Adrenal gland (tissue), 12 donors: Measurements from ENCODE around the gene NUP98. TPM values are rescaled to one million over a fixed set of nuclear protein-coding genes. Genes with fewer than 3 reads are reported as not detected.

Experiments used
- DNase-seq, 7 donors: peaks; one replicate each; pipeline ENCODE4 v3.0.0-alpha.2; 2019 to 2020
- H3K27ac ChIP-seq, 5 donors: fragments of 200-600 bp; sonication (generic) in 4 of 5; 1 replicate in 3 of 5; 2 replicates in 2 of 5; pipeline versions ENCODE4 v1.5.1 to v1.8.0; 2016 to 2020; ENCODE audit warnings: mild to moderate bottlenecking in 1 of 5
- H3K27me3 ChIP-seq: fragments of 200-600 bp; 2 replicates; pipeline ENCODE4 v1.8.0; 2021
- H3K36me3 ChIP-seq, 2 donors: fragments of 200-600 bp; replicated peaks in 1 of 2; 1 replicate in 1 of 2; 2 replicates in 1 of 2; pipeline versions ENCODE4 v1.5.1 to v1.8.0; 2018 to 2022
- H3K4me1 ChIP-seq, 2 donors: fragments of 200-600 bp; replicated peaks in 1 of 2; 1 replicate in 1 of 2; 2 replicates in 1 of 2; pipeline versions ENCODE4 v1.5.1 to v1.8.0; 2018 to 2021
- H3K4me3 ChIP-seq, 4 donors: fragments of 200-600 bp; sonication (generic) in 3 of 4; one replicate each; pipeline ENCODE4 v1.5.1; 2016 to 2018
- H3K9me3 ChIP-seq, 3 donors: fragments of 200-600 bp; sonication (generic) in 1 of 3; replicated peaks in 1 of 3; 1 replicate in 2 of 3; 2 replicates in 1 of 3; pipeline versions ENCODE4 v1.5.1 to v1.8.0; 2016 to 2021
- POLR2A ChIP-seq, 2 donors: fragments of 450-650 bp; IDR thresholded peaks; one replicate each; pipeline ENCODE4 v1.6.1; 2017; ENCODE audit warnings: antibody characterized with exemption in 2 of 2, mild to moderate bottlenecking in 2 of 2, moderate library complexity in 1 of 2
- WGBS, 4 donors: extraction: QIAGEN DNeasy Blood & Tissue Kit in 2 of 4; methylation state at CpG; one replicate each; pipeline versions ENCODE4 v1.1.5 to v1.1.7; 2013 to 2017; 5-methylcytosine and 5-hydroxymethylcytosine counted together
- intact Hi-C, 2 donors: fragments of 100-400 bp; cut with DNase I; formaldehyde crosslinking; loops; one replicate each; pipeline versions ENCODE4 v1.14.1 to v1.15.0; 2022 to 2023
- polyA plus RNA-seq, 3 donors: library from polyadenylated mRNA; stranded (reverse); fragments of 200-250 nt in 2 of 3; fragments of 350-450 nt in 1 of 3; fragmentation: Illumina TruSeq in 1 of 3; extraction: RNeasy Lipid Tissue Mini Kit (QIAGEN cat#74804) in 1 of 3; gene quantifications; one replicate each; pipeline ENCODE4 v1.2.3, GENCODE V29; 2013 to 2014
- total RNA-seq, 9 donors: library from RNA; depleted of rRNA in 4 of 9; stranded (reverse); fragments of >200 nt in 4 of 9; fragments of 120-200 nt in 1 of 9; fragmentation: NEBNext Ultra II Directional in 1 of 9; extraction: Animal tissue kit (Norgen Biotek cat#: 25700) in 1 of 9; gene quantifications; one replicate each; pipeline versions ENCODE4 v1.1.0 to v1.2.4, GENCODE V29; 2013 to 2023
- TF ChIP-seq, protein P1 (sequence below), 6 experiments: fragments of 450-650 bp in 4 of 6; fragments of 200-600 bp in 2 of 6; sonication (generic) in 1 of 6; IDR thresholded peaks; 1 replicate in 5 of 6; 2 replicates in 1 of 6; pipeline versions ENCODE4 v1.5.1 to v1.8.0; 2016 to 2021; ENCODE audit warnings: antibody characterized with exemption in 6 of 6, mild to moderate bottlenecking in 2 of 6, moderate library complexity in 1 of 6
- donor health status: healthy with polysubstance abuse.
- donor health status: Bipolar disorder and iron deficiency.
- donor health status: DM: yes; HTN: yes; CAD: no.
- donor health status: DM: no; HTN: no; CAD: no.
- donor health status: DM: no; HTN: no; CAD: no.
- donor health status: DM: yes; HTN: yes; CAD: no.

NUP98 gene
- total and polyA plus RNA-seq, 12 donors: 14.6 to 226 (median 56.9) TPM

GRCh38 chr11:3641701-3642070 lies 155.7 kb downstream of the NUP98 start, which contains the start of gene ART5:
Gene ART5 (minus strand): TSS chr11:3641992. CDS start chr11:3641862, 130 bp downstream.
- TF ChIP-seq POLR2A (IDR thresholded peaks at IDR 0.05): no peak
- TF ChIP-seq, protein P1, sequence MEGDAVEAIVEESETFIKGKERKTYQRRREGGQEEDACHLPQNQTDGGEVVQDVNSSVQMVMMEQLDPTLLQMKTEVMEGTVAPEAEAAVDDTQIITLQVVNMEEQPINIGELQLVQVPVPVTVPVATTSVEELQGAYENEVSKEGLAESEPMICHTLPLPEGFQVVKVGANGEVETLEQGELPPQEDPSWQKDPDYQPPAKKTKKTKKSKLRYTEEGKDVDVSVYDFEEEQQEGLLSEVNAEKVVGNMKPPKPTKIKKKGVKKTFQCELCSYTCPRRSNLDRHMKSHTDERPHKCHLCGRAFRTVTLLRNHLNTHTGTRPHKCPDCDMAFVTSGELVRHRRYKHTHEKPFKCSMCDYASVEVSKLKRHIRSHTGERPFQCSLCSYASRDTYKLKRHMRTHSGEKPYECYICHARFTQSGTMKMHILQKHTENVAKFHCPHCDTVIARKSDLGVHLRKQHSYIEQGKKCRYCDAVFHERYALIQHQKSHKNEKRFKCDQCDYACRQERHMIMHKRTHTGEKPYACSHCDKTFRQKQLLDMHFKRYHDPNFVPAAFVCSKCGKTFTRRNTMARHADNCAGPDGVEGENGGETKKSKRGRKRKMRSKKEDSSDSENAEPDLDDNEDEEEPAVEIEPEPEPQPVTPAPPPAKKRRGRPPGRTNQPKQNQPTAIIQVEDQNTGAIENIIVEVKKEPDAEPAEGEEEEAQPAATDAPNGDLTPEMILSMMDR (IDR thresholded peaks at IDR 0.05): no peak
- peaks cover 11 to 14% of the 10 kb centered on the region in 2 donors for H3K4me1 ChIP-seq
- intact Hi-C loops: no loop called here
- DNase-seq: no peak
- no peaks in the 10 kb centered on the region for H3K9me3 ChIP-seq
- no peaks in the 10 kb centered on the region for H3K27me3 ChIP-seq
- peak within 1 kb of the TSS in 1 of 5 donors; percentile 46 for H3K27ac ChIP-seq
- peak within 1 kb of the TSS in 2 of 4 donors; percentile 34 to 59 for H3K4me3 ChIP-seq
- H3K36me3 ChIP-seq: no peaks in the 10 kb centered on the region
- WGBS, 4 donors: 7 to 33% (median 16%) methylated on average over 1 to 21 of the region's 21 CpGs

GRCh38 chr11:3641191-3641590 lies 156.2 kb downstream of the NUP98 start:
- WGBS, 4 donors: 58 to 68% (median 63%) methylated on average over 5 to 8 of the region's 8 CpGs
- no peak for DNase-seq
- no peak for TF ChIP-seq POLR2A (IDR thresholded peaks at IDR 0.05)
- TF ChIP-seq, protein P1 (IDR thresholded peaks at IDR 0.05): no peak
- H3K27ac ChIP-seq: no peak overlapping the region
- H3K36me3 ChIP-seq: no peaks in the 10 kb centered on the region
- no peaks in the 10 kb centered on the region for H3K27me3 ChIP-seq
- no peak overlapping the region for H3K4me3 ChIP-seq
- intact Hi-C loops: no loop called here
- peaks cover 11 to 14% of the 10 kb centered on the region in 2 donors for H3K4me1 ChIP-seq
- no peaks in the 10 kb centered on the region for H3K9me3 ChIP-seq

DNA sequence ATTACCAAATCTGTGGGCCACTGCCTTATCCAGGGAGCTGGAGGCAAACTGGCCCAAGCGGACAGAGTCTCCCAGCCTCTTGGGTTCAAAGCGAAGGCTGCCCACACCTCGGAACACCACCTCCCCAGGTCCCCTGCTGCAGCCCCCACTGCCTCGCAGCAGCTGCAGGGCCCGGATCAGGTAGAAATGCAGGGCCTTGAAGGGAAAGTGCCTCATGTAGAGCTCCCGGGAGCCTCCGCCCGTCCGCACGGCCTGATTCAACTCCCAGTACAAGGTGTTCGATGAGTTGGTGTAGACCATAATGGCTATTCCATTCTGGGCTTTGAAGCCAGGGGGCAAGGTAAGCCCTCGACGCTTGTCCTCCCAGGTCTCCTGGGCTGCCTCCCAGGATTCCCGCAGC lies 157.5 kb downstream of the NUP98 start:
- 94 to 100% (median 96%) methylated on average over 5 to 14 of the region's 14 CpGs for WGBS, 4 donors
- no peak for DNase-seq
- no peak for TF ChIP-seq POLR2A (IDR thresholded peaks at IDR 0.05)
- TF ChIP-seq, protein P1 (IDR thresholded peaks at IDR 0.05): no peak
- H3K36me3 ChIP-seq: no peaks in the 10 kb centered on the region
- no peak overlapping the region for H3K27ac ChIP-seq
- no peaks in the 10 kb centered on the region for H3K27me3 ChIP-seq
- intact Hi-C loops: no loop called here
- no peak overlapping the region for H3K4me3 ChIP-seq
- no peaks in the 10 kb centered on the region for H3K9me3 ChIP-seq
- peaks cover 11 to 14% of the 10 kb centered on the region in 2 donors for H3K4me1 ChIP-seq

DNA sequence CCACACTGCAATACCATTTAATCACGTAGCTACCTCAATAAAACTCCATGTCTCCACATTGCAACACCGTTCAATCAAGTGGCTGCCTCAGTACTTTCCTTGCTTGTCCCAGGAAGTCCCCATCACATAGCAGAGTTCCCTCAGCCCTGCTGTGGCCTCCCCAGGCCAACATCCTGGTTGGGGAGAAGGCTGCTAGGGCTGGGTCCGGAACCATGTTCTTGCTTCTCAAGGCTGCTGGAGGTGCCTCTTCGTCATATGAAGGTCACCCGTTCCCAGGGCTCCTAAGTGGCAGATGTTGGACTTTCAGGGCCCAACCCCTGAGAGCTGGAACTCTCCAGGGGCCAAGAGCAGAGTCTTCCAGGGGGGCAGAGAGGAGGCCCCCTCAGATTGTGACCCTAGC lies 158.8 kb downstream of the NUP98 start:
- Histone ChIP-seq H3K27ac (no peak overlapping the region), H3K4me1 (peaks cover 11 to 14% of the 10 kb centered on the region in 2 donors), H3K36me3 (no peaks in the 10 kb centered on the region), H3K4me3 (no peak overlapping the region), H3K27me3 (no peaks in the 10 kb centered on the region), H3K9me3 (no peaks in the 10 kb centered on the region)
- TF ChIP-seq, protein P1 (IDR thresholded peaks at IDR 0.05): no peak
- no peak for TF ChIP-seq POLR2A (IDR thresholded peaks at IDR 0.05)
- DNase-seq: no peak
- 75 to 90% (median 76%) methylated on average over 2 to 5 of the region's 5 CpGs for WGBS, 4 donors
- intact Hi-C loops: no loop called here
